Activated T-cell treated with anti-CD3 and anti-CD28 coated beads, Interleukin-2, amount 50 U/mL, for 72 hours (primary cell): Measurements from ENCODE around the gene KRTAP12-4. TPM values are rescaled to one million over a fixed set of nuclear protein-coding genes. Genes with fewer than 3 reads are reported as not detected.
"Not testable (repeated sequence)": the region's sequence is repeated elsewhere in the genome, so short reads cannot be mapped to it uniquely, and the experiment has no call there.

Source experiments
- ATAC-seq, 2 donors: fragments of 150-1000 bp; cut with Tn5 transposase; replicated peaks in 1 of 2; 2 replicates each; pipeline ENCODE4 v1.10.0; 2021; ENCODE audit warnings: moderate library complexity in 2 of 2, mild to moderate bottlenecking in 1 of 2
- DNase-seq, 2 donors: peaks; one replicate each; pipeline ENCODE4 v3.0.0; 2021 to 2022; ENCODE audit warnings: mixed read lengths in 1 of 2
- H3K27ac Mint-ChIP-seq: one replicate; pipeline ENCODE4 v1.8.0; 2022; ENCODE audit warnings: mild to moderate bottlenecking, moderate library complexity, mixed read lengths
- H3K27me3 Mint-ChIP-seq: one replicate; pipeline ENCODE4 v1.8.0; 2022; ENCODE audit warnings: low read depth, mixed read lengths
- H3K36me3 Mint-ChIP-seq, 2 donors: one replicate each; pipeline ENCODE4 v1.8.0; 2022; ENCODE audit warnings: mixed read lengths in 2 of 2, mild to moderate bottlenecking in 1 of 2; ENCODE audit not compliant: insufficient read depth in 2 of 2
- H3K4me1 Mint-ChIP-seq: one replicate; pipeline ENCODE4 v1.8.0; 2022; ENCODE audit warnings: low read depth, mixed read lengths
- H3K4me3 Mint-ChIP-seq, 2 donors: one replicate each; pipeline ENCODE4 v1.8.0; 2022; ENCODE audit warnings: mild to moderate bottlenecking in 2 of 2, mixed read lengths in 2 of 2, moderate library complexity in 2 of 2
- H3K9me3 Mint-ChIP-seq, 2 donors: one replicate each; pipeline ENCODE4 v1.8.0; 2022; ENCODE audit warnings: mixed read lengths in 2 of 2
- total RNA-seq, 2 donors: library from RNA; stranded (reverse); gene quantifications; one replicate each; pipeline ENCODE4 v1.2.3, GENCODE V29; 2022

KRTAP12-4 gene, protein sequence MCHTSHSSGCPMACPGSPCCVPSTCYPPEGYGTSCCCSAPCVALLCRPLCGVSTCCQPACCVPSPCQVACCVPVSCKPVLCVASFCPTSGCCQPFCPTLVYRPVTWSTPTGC
- not detected for total RNA-seq

DNA sequence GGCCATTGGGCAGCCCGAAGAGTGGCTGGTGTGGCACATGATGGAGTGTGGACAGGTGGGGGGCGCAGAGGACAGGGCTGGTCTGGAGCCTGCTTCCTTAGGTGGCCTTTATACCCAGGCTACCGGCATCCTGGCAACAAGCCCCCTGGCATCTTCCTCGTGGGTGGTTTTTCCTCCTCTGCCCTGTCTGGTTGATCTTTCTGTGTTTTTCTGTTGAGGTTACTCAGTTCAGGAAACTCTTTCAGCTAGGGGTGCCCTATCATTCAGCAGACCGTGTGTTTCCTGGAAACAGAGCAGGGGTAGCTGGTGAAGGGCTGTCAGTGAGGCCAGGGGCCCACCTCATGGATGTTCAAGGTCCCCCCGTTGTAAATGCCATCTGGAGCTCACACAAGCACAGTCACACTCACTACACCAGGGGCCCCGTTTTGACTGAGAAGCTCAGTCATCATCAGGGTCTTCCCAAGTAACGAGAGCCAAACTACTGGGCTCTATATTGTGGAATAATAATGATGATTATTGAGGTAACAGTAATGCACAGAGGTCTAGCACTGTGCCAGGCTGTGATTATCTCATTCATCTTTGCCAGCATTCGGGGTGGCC lies at the start of gene KRTAP12-4:
Gene KRTAP12-4, minus strand, starts transcription at position 84 of the 600 bp plus-strand sequence. Its CDS starts 45 bp downstream, at position 39.
- peaks cover 47% of the 10 kb centered on the region for H3K4me1 Mint-ChIP-seq
- DNase-seq (no peak), ATAC-seq (peak in 1 of 2 donors; percentile 19)
- H3K27ac Mint-ChIP-seq = peak within 1 kb of the TSS; percentile 55
- no peaks in the 10 kb centered on the region for H3K27me3 Mint-ChIP-seq
- peaks cover 7 to 16% of the 10 kb centered on the region in 2 donors for H3K9me3 Mint-ChIP-seq
- peaks cover 25 to 31% of the 10 kb centered on the region in 2 donors for H3K36me3 Mint-ChIP-seq
- H3K4me3 Mint-ChIP-seq = peak within 1 kb of the TSS; percentile 18

DNA sequence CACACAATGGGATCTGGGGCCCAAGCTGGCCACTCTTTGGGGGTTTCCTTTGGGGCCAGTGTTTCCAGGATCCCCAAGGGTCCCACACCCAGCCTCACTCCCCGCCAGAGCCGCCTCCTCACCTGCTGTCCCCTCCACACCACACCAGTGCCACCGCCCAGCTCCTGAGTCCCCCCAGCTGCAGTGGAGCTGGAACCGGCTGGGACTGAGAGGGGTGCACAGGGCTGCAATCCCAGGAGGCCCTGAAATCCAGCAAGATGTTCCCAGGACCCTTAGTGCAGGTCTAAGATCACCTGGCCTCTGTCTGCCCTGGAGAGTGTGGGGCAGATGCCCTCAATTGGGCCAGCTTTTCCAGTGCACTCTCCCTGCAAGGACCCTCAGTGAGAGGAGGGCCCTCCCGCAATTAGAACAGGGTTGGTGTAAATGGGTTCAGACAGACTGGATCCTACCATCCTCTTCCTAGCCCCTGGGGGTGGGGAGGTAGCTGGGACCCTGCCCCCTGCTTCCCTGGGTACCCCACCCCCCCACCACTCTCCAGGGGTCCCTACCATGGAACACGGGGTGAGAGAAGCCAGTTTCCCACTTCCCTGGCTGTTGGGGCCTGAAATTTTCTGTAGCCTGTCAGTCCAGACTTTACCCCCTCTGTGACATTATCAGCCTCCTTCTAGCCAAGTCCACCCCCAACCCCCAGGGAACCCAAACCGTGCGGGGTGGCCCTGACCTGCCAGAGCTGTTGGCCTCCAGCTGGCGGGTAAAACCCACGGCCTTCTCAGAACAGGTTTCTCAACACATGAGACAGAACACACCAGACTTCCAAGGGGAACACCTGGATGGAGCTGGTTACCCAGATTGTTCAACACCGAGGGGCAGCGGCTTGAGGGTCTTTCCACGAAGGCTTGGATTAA lies 49.5 kb upstream of the KRTAP12-4 start:
- H3K36me3 Mint-ChIP-seq = peaks cover 5 to 7% of the 10 kb centered on the region in 2 donors
- DNase-seq (no peak), ATAC-seq (no peak)
- no peak overlapping the region for H3K27ac Mint-ChIP-seq
- H3K27me3 Mint-ChIP-seq = peaks cover 83% of the 10 kb centered on the region
- peaks cover 3% of the 10 kb centered on the region in 2 donors for H3K9me3 Mint-ChIP-seq
- H3K4me3 Mint-ChIP-seq = no peak overlapping the region
- H3K4me1 Mint-ChIP-seq = peaks cover 2% of the 10 kb centered on the region

DNA sequence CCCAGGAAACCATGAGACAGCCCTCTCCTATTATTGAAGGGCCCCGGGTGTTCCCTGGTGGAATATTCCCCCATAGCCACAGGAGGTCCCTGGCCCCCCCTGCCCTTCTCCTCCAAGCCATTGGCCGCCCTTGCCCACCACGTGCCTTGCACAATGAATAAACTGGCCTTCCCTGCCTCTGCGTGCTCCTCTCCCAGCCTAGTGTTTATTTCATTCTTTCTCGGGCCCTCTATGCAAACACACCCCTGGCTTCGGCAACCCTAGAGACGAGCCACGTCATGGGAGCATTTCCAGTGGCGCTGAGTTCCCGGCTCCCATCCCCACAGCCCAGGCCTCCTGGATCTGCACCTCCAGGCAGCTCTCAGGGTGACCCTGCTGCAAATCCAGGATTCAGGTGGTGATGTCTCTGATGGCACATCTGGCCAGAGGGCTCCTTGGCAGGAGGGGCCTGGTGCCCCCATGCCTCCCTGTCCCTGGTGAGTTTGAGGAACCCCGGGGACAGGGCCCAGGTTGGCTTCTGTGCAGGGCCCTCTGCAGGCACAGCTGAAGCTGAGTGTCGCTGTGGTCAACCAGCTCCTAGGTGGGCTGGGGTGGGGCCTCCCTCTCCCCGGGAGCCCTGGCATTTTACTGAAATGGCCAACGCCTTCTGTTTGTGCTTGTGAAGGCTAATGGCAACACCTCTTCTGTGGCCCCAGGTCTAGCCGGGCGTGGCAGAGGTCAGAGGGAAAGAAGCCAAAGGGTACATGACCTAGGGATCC lies 48.7 kb upstream of the KRTAP12-4 start:
- no peaks in the 10 kb centered on the region for H3K4me1 Mint-ChIP-seq
- H3K9me3 Mint-ChIP-seq = peaks cover 3% of the 10 kb centered on the region in 2 donors
- ATAC-seq = no peak
- H3K4me3 Mint-ChIP-seq = no peak overlapping the region
- no peak overlapping the region for H3K27ac Mint-ChIP-seq
- peaks cover 5 to 7% of the 10 kb centered on the region in 2 donors for H3K36me3 Mint-ChIP-seq
- DNase-seq = no peak
- H3K27me3 Mint-ChIP-seq = peaks cover 84% of the 10 kb centered on the region

DNA sequence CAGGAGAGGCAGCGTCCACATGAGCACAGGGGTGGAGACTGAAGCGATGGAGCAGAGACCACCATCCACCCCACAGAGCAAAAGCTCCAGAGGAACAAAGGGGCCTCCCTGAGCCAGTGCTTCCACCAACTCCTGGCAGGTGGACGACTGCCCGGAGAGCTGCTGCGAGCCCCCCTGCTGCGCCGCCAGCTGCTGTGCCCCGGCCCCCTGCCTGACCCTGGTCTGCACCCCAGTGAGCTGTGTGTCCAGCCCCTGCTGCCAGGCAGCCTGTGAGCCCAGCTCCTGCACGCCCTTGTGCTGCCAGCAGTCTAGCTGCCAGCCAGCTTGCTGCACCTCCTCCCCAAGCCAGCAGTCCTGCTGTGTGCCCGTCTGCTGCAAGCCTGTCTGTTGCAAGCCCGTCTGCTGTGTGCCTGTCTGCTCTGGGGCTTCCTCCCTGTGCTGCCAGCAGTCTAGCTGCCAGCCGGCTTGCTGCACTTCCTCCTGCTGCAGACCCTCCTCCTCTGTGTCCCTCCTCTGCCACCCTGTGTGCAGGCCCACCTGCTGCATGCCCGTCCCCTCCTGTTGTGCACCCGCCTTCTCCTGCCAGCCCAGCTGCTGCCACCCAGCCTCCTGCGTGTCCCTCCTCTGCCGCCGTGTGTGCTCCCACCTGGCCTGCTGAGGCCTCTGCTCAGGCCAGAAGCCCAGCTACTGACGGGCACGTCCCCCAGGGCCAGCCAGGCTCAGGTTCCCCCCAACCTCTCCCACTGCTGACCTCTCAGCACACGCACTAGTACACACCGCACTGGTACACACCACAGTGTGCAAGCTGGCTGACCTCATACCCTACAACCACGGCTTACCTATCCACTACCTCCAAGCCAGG lies 47.9 kb upstream of the KRTAP12-4 start:
- Mint-ChIP-seq H3K9me3 (peaks cover 3% of the 10 kb centered on the region in 2 donors), H3K4me1 (no peaks in the 10 kb centered on the region), H3K27me3 (peaks cover 84% of the 10 kb centered on the region), H3K27ac (no peak overlapping the region), H3K36me3 (peaks cover 5 to 7% of the 10 kb centered on the region in 2 donors), H3K4me3 (no peak overlapping the region)
- DNase-seq (no peak), ATAC-seq (no peak)

DNA sequence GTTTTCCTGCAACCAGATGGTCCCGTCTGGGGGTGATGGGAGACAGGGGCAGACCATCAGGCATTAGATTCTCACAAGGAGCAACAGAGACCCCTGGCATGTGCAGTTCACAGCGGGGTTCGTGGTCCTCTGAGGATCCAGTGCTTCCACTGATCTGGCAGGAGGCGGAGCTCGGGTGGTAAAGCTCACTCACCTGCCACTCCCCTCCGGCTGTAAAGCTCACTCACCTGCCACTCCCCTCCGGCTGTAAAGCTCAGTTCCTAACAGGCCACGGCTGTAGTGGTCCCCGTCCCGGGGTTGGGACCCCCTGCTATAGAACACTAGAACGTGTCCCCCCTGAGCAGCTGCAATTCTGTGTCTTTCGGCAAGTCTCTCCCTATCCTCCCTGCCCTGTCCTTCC lies 47.1 kb upstream of the KRTAP12-4 start:
- H3K27me3 Mint-ChIP-seq = peaks cover 84% of the 10 kb centered on the region
- no peak for ATAC-seq

DNA sequence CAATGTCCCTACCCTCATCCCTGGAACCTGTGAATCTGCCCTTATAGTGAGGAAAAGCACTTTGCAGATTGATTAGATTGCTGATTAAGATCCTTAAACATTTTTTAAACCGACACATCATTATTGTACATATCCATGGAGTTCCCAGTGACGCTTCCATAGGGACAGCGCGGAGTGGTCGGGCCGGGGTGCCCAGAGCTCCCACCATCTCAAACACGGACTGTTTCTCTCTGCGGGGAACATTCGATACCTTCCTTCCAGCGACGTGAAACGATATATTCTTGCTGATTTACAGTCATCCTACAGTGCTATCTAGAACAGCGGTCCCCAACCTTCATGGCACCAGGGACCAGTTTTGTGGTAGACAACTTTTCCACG lies 46.6 kb upstream of the KRTAP12-4 start:
- H3K4me1 Mint-ChIP-seq = no peaks in the 10 kb centered on the region
- ATAC-seq = no peak
- H3K27me3 Mint-ChIP-seq = peaks cover 84% of the 10 kb centered on the region
- H3K9me3 Mint-ChIP-seq = peaks cover 3% of the 10 kb centered on the region in 2 donors
- peaks cover 5% of the 10 kb centered on the region in 2 donors for H3K36me3 Mint-ChIP-seq
- no peak overlapping the region for H3K4me3 Mint-ChIP-seq
- no peak for DNase-seq
- H3K27ac Mint-ChIP-seq = no peak overlapping the region

More for the DNA sequence above, 47.1 kb upstream of the KRTAP12-4 start:
- Mint-ChIP-seq H3K9me3 (peaks cover 3% of the 10 kb centered on the region in 2 donors), H3K4me3 (no peak overlapping the region), H3K4me1 (no peaks in the 10 kb centered on the region), H3K27ac (no peak overlapping the region), H3K36me3 (peaks cover 5 to 7% of the 10 kb centered on the region in 2 donors)
- DNase-seq = no peak

DNA sequence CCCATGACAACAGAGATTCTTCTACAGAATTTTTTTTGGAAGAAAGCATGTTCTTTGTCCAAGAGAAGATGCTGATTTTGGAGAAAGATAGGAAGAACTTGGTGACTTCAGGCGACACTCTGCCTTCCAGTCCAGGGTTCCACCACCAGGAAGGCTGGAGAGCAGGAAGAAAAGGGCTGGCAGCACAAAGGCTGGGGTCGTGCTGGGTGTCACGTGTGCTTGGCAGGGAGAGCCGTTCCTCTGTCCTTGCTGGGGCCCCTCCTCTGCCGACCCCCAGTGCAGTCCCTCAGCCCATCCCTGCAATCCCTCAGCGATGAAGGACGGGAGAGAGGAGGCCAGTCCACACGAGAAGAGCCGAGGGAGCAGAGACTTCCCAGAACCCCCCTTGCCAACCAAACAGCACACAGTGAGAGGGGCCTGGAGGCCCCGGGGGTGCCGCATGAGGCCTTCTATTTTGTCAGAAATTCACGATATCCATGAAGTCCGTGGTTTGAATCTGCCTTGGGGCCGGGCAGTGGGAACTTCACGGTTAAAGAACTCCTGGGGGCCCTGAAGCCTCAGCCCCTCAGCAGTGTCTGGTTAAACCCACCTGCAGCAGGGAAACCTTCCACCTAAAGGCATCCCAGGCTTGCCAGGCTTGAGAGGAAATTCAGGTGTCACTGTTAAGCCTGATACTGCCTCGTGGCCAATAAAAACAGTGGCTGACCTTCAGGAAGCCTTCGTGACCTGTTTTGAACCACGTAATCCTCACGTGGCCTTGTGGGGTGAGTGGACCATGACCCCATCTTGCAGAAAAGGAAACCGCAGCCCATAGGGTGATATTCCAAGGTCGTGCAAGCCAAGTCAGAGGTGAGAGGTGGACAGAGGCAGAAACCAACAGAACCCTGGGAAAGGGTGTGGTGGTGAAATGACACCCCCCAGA lies 45.9 kb upstream of the KRTAP12-4 start:
- no peak for DNase-seq
- Mint-ChIP-seq H3K27ac (no peak overlapping the region), H3K36me3 (peaks cover 0 to 2% of the 10 kb centered on the region in 2 donors), H3K4me1 (no peaks in the 10 kb centered on the region), H3K9me3 (no peaks in the 10 kb centered on the region), H3K27me3 (peaks cover 80% of the 10 kb centered on the region), H3K4me3 (no peak overlapping the region)
- no peak for ATAC-seq

DNA sequence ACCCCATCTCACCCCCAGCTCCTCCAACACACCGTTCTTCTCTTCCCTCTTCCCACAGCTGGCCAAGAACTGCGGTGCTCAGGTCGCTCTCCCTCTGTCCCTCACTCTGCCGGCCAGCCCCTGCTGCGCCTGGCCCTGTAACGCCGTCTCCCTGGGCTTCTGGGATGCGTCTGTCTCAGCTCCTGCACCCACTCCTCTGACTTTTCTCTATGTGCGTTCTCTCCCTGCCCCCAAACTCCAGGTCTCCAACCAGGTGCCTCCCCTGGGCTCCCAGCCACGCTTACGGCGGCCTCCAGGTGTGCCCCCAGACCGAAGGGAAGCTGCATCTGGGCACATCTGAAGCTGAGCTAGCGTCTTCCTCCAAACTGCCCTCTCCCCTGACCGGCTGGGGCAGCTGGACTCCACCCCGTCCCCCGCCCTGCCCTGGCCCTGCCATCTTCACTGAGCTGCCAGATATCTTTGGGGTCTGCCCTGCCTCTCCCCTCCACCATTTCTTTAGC lies 45.1 kb upstream of the KRTAP12-4 start:
- Mint-ChIP-seq H3K36me3 (no peaks in the 10 kb centered on the region), H3K27ac (no peak overlapping the region), H3K27me3 (peaks cover 72% of the 10 kb centered on the region), H3K4me1 (no peaks in the 10 kb centered on the region), H3K4me3 (no peak overlapping the region), H3K9me3 (no peaks in the 10 kb centered on the region)
- no peak for DNase-seq
- no peak for ATAC-seq

DNA sequence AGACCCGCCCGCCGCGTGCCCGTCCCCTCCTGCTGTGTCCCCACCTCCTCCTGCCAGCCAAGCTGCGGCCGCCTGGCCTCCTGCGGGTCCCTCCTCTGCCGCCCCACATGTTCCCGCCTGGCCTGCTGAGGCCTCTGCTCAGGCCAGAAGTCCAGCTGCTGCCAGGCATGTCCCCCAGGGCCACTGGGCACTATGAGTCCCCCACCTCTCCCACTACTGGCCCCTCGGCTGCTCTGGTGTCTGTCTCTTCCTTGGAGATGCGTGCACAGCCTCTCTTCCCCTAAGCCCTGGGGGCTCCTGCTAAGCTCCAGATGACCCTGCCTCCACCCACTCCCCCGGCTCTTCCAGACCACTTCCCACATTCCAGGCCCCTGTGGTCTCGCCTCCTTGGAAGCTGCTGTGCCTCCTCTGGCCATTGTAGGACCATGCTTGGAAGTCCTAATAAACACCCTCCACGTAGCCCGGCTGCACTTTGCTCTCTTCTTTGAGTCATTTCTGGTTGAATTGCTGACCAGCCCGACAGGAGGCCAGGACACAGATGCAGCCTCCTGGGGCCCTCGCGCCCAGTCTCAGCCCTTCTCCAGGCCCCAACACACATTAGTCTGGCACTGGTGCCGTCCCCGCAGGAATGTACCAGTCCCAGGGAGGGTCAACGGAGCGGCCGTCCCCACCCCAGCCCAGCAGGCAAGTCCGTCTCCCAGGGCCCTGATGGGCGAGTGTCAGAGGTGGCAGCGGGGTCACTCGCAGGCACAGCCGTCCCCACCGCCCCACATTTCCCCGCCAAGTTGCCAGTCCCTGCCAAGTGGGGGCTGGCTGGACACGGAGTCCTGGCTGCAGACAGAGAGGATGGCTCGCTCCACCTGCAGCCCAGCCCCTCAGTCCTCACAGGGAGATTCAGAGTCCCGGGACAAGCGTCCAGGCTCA lies 43.6 kb upstream of the KRTAP12-4 start:
- Mint-ChIP-seq H3K9me3 (peaks cover 2% of the 10 kb centered on the region in 2 donors), H3K4me1 (no peaks in the 10 kb centered on the region), H3K27ac (no peak overlapping the region), H3K4me3 (no peak overlapping the region), H3K27me3 (peaks cover 58% of the 10 kb centered on the region), H3K36me3 (peaks cover 0 to 5% of the 10 kb centered on the region in 2 donors)
- ATAC-seq = no peak
- DNase-seq = no peak

DNA sequence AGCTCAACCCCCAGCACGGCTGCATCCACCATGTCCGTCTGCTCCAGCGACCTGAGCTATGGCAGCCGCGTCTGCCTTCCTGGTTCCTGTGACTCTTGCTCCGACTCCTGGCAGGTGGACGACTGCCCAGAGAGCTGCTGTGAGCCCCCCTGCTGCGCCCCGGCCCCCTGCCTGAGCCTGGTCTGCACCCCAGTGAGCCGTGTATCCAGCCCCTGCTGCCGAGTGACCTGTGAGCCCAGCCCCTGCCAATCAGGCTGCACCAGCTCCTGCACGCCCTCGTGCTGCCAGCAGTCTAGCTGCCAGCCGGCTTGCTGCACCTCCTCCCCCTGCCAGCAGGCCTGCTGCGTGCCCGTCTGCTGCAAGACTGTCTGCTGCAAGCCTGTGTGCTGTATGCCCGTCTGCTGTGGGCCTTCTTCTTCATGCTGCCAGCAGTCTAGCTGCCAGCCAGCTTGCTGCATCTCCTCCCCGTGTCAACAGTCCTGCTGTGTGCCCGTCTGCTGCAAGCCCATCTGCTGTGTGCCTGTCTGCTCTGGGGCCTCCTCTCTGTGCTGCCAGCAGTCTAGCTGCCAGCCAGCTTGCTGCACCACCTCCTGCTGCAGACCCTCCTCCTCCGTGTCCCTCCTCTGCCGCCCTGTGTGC lies 42.8 kb upstream of the KRTAP12-4 start, which contains the start of gene KRTAP10-12:
Gene KRTAP10-12, plus strand, starts transcription at position 1 of the 639 bp plus-strand sequence. Its CDS starts 30 bp downstream, at position 31.
- not testable (repeated sequence) for H3K9me3 Mint-ChIP-seq

More for the DNA sequence above, 42.8 kb upstream of the KRTAP12-4 start, which contains the start of gene KRTAP10-12:
- DNase-seq, H3K36me3 Mint-ChIP-seq, H3K4me3 Mint-ChIP-seq, ATAC-seq, H3K4me1 Mint-ChIP-seq, H3K27ac Mint-ChIP-seq: not testable (repeated sequence)
- H3K27me3 Mint-ChIP-seq = peaks cover 51% of the 10 kb centered on the region
